Stimulated activated CD4-positive, alpha-beta T cell treated with anti-CD3 and anti-CD28 coated beads, TNF-alpha, amount 100 ng/mL, for 48 hours (primary cell): Measurements from ENCODE around the gene ELAPOR1.
"Not testable (repeated sequence)": the region's sequence is repeated elsewhere in the genome, so short reads cannot be mapped to it uniquely, and the experiment has no call there.

Experiments
- DNase-seq, 3 donors: peaks; one replicate each; pipeline ENCODE4 v3.0.0-alpha.2; 2020; ENCODE audit warnings: low read depth in 3 of 3

The ELAPOR1 gene

DNA sequence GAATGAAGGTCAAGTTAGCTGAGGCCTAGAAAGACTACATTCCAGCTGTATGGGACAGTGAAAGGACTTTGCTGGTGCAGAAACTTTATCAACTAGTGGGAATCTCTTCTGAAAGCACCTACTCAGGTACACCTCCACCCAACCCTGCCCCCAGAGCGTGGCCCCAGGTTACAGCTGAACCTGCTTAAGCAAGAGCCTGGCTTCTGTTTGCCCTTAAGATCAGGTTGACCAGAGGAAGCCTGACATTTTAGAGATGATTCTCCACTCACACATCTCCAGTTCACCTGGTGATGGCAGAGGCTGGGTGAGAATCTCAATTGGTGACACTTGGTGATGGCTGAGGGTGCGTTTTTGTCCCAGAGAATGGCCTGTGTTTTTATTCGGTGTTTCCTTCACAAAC, 24.0 kb downstream of the ELAPOR1 start:
- no peak for DNase-seq

DNA sequence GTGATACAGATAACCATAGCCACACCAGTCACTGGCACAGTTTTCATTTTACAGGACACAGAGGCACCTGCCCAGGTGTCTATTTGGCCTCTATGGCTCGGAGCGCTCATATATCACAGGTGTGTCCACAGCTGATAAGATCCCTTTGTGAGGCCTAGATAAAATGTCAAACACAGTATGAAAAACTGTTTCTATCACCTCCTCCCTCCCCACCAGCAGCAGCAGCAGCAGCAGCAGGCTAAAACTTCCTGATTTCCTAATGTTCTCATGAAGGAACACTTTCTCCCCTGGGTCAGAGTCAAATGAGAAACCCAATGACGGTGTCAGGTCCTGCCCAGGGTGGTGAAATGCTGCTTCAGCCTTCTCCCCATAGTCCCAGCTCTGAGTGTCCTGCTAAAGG, 24.4 kb downstream of the ELAPOR1 start:
- no peak for DNase-seq

DNA sequence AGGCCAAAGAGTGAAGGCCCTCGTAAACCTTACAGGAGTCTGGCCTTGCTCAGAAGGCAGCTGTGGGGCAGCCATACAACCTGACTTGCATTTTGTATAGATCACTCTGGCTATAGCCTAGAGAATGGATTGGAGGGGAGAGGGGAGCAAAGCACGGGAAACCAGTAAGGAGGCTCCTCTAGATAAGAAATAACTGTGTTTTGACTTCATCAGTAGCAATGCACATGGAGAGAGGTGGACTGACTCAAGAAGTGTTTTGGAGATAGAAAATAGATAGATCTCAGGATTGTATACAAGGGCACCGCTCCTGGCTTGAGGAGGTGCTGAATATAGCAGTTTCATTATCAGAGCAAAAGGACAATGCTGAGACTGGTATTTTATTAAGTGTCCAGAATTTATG, 26.5 kb downstream of the ELAPOR1 start:
- no peak for DNase-seq

DNA sequence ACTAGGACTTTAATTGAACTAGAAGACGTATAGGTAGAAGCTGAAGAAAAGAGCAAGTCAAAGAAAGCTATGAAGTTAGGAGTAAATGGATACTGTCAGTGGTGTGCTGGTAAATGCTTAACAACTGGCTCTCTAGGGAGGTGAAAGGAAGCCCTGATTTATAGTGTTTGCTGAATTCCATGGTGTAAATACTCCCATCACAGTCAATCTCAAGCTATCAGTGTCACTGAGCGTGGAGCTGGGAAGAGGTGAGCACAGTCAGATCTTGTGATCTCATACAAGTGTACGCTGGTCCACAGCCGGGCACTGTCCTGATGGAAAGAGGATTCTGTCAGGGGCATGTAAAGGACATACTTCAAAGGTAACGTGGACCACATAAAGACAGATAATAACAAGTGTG, 28.3 kb downstream of the ELAPOR1 start:
- DNase-seq = no peak

DNA sequence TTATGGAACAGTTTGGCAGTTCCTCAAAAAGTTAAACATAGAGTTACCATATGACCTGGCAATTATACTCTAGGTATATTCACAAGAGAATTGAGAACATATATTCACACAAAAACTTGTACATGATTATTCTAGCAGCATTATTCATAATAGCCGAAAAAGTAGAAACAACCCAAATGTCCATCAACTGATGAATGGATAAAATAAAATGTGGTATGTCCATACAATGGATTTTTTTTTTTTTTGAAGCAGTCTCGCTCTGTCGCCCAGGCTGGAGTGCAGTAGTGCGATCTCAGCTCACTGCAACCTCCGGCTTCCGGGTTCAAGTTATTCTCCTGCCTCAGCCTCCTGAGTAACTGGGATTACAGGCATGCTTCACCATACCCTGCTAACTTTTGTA, 28.8 kb downstream of the ELAPOR1 start:
- DNase-seq = not testable (repeated sequence)

DNA sequence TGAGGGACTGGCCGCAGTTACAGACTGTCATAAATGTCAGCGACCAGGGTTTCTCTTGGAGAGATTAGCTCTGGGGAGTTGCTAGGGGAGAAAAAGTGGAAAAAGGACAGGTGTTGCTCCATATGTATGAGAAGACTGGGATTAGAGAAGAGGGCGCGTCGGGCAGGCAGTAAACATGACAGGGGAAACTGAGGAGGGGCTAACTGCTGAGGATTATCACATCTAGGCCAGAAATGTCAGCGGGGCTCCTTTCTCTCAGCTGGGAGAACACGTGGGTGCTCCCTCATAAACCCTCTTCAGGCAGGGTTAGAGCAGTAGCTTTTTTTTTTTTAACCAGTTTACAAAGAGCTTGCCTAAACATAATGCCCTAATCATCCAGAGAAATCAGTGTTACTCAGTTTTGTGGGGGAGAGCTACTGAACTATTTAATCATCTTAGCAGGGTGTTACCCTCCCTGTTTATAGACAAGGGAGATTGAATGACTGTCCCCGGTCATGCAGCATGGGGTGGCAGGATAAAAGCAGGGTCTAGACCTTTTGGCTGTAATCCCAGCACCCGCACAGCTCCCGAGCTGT, 35.2 kb downstream of the ELAPOR1 start:
- no peak for DNase-seq

DNA sequence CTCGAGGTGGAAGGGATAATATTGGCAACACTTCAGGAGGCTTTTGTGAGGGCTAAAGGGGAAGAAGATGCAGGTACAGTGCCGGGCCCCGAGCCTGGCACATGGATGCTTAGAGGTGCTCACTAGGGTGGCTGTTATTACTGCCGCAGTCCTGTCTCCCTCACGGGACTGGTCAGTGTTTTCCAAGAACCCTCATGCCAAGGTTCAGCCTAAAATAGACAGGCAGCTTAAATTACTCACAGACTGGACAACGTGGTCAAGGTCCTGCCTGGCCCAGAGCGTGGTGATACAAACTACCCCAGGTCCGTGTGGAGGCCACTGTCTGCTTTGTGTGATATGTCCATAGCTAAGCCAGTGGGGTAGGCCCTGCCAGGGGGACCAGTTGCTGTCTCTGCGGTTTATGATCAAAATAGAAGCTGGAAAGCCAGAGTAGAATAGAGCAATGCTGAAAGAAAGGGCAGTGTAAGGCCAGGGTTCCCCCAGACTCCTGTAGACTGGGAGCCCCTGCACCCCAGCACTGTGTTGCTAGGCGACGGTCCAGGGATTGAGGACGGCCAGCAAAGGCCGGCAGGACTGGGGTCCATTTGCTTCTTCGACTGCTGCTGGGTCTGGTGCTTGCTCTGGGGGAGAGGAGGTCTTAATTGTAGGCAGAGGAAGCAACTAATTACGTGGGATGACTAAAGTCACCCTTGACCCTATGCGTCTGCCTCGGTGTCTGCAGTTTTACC, 36.1 kb downstream of the ELAPOR1 start:
- no peak for DNase-seq

DNA sequence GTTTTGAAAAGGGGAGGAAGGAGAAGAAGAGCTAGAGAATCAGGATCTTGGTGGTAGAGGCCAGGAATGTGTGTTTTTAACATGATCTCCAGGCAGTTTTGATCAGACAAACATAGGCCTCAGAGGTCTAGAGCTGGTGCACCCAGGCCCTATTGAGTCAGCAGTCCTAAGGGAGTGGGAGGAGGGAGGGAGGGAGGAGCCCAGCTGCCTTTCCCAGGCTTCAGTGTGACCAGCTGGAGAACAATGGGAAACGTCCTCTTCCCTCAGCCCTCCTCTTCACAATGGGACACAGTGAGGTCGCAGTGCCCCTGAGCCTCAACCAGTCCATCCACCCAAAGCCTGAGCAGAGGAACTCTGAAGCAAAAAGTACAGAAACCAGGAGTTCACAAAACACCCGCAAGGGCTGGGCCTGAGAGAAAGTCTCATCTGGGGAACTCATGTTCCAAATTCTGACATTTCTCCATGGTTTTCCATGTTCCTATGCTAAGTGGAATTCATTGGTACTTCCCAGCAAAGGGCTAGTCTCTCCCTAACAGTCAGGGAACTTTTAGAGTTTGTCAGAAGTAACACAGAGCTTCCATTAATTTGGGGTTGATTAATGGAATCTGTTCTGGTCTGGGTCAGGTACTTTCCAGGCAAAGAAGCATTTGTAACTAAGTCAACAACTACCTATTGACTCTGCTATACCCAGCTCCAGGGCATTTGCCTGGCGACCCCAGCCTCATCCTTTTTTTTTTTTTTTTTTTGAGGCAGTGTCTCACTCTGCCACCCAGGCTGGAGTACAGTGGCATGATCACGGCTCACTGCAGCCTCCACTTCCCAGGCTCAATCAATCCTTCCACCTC, 37.5 kb downstream of the ELAPOR1 start:
- DNase-seq = no peak

DNA sequence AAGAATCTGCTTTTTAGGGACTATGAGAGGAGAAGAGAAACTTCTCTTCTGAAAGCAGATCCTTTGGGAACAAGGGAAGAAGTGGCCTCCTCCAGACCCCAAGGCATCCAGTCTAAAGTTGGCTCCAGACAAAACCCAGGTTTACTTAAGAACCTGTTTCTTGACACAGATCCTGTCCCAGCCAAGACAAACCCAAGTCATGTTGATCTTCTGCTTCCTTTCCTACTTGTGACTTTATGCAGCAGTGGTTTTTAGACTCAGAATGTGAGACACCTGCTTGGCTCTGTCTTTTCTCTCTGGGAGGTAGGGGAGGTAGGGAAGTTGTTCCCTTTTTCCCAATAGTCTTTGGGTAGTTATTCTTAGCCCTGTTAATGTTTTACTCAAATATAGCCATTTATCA, 38.3 kb downstream of the ELAPOR1 start:
- DNase-seq = no peak

DNA sequence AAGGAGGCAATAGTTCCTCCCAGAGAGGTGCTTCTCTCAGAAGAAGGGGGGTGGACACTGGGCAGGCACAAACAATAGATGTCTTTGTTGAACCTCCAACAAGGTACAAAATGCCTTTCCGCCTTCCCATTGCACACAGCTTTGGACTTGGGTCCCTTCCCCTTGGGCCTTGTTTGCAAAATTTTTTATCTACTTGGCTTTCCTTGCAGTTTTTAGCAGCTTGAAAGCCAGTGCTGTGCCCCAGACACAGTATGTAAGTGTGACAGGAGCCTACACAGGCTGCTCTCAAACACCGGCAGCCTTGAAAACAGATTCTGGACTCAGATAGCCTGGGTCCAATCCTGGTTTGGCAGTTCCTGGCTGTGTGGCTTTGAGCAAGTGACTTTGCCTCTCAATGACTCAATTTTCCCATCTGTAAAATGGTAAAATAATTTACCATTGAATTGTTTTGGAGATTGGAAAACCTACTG, 43.0 kb downstream of the ELAPOR1 start:
- no peak for DNase-seq

DNA sequence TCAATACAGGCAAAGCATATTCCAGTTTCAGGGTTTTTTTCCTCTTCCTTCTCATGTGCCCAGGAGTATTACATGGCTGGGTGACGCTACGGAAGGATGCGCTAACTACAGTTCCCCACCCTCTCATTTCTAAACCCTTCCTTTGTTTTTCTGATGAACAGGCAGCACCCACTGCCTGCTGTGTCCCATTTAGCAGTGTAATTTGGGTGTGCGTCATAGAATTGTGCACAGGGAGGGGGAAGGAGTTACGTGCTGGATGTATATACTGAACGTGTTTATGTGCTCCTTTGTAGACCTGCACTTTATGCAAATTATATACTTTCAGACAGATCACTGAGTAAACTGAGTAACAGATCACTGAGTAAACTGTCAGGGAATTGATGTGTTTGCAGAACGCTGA, 44.5 kb downstream of the ELAPOR1 start:
- no peak for DNase-seq

DNA sequence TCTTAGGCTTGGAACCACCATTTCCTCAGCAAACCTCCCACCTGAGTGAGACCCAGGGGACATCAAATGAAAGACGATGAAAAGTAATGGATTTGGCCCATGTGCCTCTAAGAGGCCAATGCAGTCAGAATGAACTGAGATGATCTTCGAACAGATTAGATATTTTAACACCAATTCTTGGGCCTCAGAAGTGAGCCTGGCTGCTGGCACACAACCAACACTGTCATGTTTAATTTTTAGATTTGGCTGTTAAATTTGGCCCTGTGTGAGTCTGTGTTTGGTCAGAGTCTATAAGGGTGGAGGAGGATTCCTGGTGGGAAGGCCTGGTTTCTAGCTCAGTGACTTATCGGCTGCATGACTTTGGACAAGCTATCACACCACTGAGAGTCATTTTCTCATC, 45.4 kb downstream of the ELAPOR1 start:
- DNase-seq = no peak

DNA sequence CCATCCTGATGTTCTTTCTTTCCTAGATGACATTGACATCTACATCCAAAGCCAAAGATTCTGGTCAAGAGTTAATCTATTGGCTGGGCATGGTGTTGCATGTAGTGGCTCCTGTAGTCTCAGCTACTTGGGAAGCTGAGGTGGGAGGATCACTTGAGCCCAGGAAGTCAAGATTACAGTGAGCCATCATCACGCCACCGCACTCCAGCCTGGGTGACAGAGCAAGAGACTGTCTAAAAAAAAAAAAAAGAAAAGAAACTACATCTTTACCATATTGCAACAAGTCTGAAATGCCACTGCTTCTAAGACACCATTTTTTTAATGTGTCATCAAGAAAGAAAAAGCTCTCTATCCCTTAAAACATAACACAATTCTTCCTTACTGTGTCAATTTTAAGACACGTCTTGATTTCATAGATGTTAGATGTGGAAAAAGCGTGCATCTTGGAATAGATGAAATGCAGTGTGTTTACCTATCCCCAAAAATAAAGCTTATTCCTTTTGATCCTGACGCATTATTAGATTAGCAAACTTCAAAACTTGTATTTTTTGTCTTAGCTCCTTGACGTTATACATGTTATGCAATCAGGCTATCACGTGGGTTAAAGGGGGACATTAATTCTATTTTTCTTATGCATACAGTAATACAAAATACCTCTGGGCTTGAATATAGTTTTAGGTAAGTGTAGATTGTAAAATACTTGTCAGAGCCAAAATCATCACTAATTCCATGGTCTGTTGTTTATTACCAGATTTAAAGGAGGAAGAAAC, 46.3 kb downstream of the ELAPOR1 start:
- DNase-seq = no peak

DNA sequence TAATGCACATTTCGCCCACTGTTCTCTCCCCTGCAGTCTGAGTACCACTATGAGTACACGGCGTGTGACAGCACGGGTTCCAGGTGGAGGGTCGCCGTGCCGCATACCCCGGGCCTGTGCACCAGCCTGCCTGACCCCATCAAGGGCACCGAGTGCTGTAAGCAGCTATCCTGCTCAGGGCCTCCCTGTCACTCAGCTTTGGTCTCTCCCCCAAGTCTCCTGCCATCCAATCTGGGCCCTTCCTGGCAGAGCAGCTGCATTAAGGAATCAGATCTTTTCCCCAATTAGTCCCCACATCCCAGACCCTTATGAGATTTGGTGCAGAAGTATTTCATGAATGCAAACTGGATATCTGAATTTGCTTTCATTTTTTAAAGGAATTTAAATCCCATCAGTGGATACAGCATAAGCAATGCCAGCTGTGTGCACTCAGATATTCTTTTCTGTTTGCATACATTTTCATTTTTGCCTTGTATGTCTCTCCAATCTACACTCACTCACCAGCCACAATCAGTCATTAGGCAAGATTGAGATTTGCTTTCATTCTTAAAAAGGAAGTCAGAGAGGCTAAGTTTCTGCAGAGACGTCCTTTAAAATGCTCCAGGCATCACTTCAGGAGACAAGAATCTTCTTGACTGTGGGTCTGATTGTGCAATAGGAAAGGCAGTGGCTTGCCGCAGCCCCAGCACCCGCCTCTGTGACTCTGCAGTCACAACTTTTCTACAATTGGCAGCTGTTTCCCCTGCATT, 48.1 kb downstream of the ELAPOR1 start:
- peak in 2 of 3 donors; percentile 13 to 15 for DNase-seq

DNA sequence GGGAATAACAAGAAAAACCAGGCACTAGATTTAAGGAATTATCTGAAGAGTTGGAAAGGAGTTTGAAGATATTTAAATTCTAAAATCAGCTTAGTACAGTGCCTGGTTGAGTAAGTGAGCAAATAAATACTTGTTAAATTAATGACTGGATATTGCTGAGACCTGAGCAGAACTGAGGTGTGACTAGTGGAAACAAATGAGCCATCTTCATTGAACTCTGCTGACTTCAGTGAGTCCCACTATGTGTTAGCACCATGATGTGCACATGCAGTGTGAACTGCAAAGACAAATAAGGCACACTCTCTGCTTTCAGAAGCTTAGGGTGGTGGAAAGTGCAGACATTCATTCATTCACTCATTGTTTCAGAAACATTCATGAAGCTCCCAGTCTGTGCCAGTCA, 48.7 kb downstream of the ELAPOR1 start:
- DNase-seq = no peak

DNA sequence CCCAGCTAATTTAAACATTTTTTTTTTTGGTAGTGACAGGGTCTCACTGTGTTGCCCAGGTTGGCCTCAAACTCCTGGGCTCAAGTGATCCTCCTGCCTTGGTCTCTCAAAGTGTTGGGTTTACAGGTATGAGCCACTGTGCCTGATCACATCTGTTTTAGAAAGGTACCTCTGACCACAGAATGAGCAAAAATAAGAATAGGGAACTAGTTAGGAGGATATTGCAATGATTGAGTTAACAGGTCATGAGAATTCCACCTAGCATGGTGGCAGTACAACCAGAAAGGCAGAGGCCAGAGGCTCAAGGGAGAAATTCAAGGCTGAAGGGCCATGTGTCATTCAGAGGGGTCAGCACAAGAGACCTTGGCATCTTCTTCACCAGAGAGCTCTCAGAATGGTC, 49.6 kb downstream of the ELAPOR1 start:
- DNase-seq = no peak
